Activated CD4-positive, alpha-beta T cell treated with anti-CD3 and anti-CD28 coated beads, Interleukin-2, amount 50 U/mL, for 1 hour (primary cell): ENCODE measurements around the gene ROR1.

Source experiments
- DNase-seq: peaks from one replicate; pipeline ENCODE4 v3.0.0-alpha.2; 2020

The ROR1 gene

GRCh38 chr1:63916485-63917360 is 142.9 kb downstream of the ROR1 start:
- no peak for DNase-seq

- no peak for DNase-seq
Observed at GRCh38 chr1:63917571-63918417, 144.0 kb downstream of the ROR1 start.

DNA sequence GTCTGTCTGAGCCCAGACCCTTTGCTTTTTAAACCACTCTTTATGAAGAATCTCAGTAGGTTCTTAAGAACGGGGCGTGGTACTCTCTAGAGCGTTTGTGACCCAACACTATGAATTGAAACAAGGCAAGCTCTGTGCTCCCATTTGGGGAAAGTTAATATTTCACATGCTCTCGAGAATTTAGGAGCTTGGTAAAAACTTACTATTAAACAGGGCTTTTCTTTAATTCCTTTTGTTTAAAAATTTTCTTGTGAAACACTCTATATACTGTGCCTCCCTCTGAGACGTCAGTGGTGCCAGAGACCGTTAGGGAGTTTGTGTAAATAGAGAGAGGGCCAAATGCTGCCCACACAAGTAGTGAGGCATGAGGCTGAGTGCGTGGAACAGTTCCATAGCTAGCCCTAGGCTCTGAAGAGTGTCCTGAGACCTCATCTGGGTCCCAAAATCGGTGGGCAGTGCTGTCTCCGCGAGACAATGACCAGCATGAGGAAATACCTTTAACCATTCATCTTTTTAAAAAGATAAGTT is 144.7 kb downstream of the ROR1 start:
- no peak for DNase-seq

DNA sequence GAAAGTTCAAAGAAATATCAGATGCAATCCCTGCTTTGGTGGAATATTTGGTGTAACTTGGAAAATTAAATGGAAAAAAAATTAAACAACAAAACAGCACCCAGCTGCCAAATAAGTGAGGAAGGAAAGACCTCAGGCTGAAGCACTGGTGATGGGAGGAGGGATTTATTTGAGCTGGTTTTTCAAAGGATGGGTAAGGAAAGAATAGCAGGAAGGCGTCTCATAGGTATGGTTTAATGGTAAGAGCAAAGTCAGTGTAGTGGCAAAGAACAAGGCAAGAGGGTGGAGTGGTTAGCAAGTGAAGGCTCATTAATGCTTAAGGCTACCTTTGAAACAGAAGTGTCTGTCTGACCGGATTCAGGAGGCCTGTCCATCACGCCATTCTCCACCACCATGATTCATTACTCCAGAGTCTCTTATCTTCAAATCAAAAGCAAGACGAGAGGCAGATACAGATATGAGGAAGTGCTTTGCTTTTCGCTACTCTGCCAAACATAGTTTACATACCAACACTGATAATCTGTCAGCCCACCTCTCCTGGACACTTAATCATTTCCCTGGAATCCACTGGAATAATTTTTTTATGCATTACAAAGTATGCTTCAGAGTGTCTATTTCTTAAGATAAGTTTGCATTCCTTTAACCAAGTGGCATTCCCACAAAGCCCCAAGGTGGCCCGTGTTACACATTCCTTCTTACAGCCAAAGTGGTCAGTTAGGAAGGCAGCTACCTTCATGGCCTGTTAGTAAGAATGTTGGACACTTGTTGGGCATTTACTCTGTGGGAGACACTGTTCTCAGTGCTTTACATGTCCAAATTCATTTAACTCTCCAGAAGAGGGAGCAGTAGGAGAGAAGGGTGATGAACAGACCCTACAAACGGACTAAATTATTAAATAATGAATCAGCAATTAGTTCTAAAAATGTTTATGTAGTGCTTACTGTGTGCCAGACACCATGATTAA is 146.6 kb downstream of the ROR1 start:
- DNase-seq = no peak

DNA sequence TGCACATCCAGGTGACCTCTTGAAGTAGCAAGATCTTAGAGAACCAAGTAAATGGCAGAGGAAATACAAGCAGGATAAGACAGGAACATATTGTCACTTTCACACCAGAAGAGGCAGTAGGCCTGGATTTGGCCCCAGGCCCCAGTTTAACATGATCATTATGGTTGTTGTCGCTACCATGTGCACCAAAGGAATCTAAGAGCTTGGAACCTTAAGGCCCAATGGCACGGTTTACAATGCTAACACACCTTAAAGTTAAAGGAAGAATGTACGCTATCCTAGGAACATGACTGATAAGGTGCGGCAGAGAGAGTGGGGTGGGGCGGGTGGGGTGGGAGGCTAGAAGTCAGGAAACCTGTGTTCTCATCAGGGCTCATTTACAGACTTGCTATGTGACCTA is 147.5 kb downstream of the ROR1 start:
- no peak for DNase-seq

- no peak for DNase-seq
Observed at GRCh38 chr1:63921802-63922201, 148.0 kb downstream of the ROR1 start.

- no peak for DNase-seq
Observed at GRCh38 chr1:63922848-63923247, 149.0 kb downstream of the ROR1 start.

GRCh38 chr1:63923302-63923701 is 149.5 kb downstream of the ROR1 start:
- no peak for DNase-seq

- DNase-seq = no peak
Observed at GRCh38 chr1:63924600-63924999, 150.8 kb downstream of the ROR1 start.

GRCh38 chr1:63928186-63929105 is 154.6 kb downstream of the ROR1 start:
- DNase-seq = no peak

GRCh38 chr1:63929106-63929478 is 155.3 kb downstream of the ROR1 start:
- DNase-seq = no peak

DNA sequence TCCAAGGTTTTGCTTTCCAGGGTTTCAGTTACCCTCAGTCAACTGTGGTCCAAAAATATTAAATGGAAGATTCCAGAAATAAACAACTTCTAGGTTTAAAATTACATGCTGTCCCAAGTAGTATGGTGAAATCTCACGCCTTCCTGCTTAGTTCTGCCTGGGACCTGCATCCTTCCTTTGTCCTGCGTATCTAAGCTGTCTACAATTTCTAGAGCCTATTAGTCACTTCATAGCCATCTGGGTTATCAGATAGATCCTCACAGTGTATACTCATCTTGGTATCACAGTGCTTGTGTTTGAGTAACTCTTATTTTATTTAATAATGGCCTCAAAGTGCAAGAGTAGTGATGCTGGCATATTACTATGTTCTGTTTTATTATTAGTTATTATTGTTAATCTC is 157.7 kb downstream of the ROR1 start:
- DNase-seq = no peak

DNA sequence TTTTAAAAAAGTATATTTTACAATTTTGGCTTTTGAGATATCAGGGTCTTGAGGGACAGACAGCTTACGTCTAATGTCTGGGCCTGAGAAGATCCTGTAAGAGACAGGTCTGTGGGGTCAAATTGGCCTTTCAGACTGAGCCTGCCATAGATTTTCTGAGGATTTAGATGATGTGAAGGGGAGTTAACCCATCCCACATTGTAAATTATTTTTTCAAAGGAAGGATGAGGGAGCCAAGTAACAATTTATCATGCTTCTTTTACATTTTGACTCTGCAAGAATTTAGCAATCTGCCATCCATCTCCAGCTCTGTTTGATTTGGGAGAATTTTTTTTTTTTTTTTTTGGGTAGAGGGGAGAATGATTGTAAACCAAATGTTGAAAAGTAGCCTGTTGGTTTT is 160.9 kb downstream of the ROR1 start:
- no peak for DNase-seq

DNA sequence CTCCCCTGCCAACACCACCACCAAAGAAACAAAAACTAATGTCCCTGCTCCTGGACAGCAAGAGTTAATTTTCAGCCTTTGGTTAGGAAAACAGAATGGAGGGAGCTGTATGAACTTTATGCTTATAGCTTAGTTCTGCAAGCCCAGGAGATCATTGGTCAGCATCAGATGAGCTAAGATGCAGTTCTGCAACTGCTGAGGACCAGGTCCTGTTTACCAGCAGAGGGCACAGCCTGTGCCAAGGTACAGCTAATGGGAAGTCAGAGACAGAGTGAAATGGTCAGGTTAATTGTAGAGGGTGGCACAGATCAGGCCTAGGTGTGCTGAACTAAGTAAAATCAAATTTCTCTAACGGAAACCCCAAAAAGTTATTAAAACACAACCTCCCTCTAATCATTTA is 161.3 kb downstream of the ROR1 start:
- DNase-seq = no peak

GRCh38 chr1:63935553-63935952 is 161.7 kb downstream of the ROR1 start:
- no peak for DNase-seq

- DNase-seq = no peak
Observed at GRCh38 chr1:63936276-63936675, 162.5 kb downstream of the ROR1 start.

DNA sequence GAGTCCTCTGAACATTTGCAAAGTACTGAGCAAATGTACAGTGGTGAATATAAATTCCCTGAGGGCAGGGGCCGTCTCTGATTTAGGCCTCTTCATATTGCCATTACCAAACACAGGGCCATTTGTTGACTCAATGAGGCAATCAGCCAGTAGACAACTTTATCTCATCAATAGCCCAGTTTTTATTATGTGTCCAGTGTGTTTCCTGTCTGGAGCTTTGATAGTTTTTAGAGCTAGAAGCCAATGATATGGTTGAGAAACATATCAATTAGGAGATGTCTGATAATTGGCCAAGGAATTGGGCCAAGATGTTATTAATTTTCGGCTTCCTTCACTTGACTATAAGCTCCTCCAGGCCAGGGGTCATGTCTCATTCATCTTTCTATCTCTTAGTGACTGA is 163.0 kb downstream of the ROR1 start:
- DNase-seq = no peak

DNA sequence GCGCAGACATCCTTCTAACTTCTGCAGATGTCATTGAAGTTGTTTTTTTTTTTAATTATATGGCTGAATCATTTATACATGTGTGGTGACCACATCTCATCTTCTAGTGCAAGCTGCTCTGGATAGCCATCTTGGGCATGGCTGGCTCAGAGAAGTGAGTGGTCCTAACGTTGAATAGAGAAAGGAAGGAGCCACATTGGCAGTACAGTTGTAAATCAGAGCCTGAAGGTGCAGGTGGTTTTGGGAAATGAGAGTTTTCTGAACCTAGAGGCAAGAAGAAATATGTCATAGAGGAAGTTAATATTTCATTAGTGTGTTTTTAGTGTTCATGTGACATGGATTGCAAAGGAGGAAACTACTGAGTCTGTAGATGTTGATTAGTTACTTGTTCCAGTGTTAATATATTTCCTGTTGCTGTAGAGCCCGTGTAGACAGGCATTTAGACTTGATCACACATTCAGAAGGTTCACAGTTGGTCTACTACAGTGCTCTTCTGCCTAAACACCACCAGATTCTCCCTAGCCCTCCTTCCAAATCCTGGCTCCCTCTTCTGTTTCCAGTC is 163.7 kb downstream of the ROR1 start:
- DNase-seq = no peak

- no peak for DNase-seq
Observed at GRCh38 chr1:63940440-63940839, 166.6 kb downstream of the ROR1 start.

GRCh38 chr1:63943393-63943792 is 169.6 kb downstream of the ROR1 start:
- DNase-seq = no peak

GRCh38 chr1:63945943-63946342 is 172.1 kb downstream of the ROR1 start:
- DNase-seq = no peak
